SIG-M5 treated with dmso at 0.1 percent for 504 hours (cell line): ENCODE results near the gene SREK1.
A peak's percentile ranks its signal among the peaks of the same experiment; 100 is the strongest.

Experiments used
- DNase-seq: peaks from one replicate; lab custom pipeline; 2025; ENCODE audit not compliant: unreplicated experiment; lab: John Stamatoyannopoulos, UW

SREK1 gene

DNA sequence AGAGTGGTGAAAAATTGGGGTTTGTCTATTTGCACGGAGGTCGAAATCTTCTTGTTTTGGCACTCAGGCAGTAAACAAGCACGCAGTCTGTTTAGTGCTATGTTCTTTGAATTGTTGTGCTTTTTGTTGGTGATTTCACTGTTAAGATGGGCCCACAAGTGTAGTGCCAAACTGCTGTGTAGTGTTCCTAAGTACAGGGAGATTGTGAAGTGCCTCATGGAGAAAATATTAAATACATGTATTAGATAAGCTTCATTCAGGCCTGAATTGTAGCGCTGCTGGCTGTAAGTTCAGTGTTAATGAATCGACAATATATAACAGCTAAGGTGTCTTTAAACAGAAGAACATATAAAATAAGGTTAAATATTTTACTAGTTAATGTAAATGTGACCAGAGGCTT, 17.3 kb downstream of the SREK1 start:
- no peak for DNase-seq

DNA sequence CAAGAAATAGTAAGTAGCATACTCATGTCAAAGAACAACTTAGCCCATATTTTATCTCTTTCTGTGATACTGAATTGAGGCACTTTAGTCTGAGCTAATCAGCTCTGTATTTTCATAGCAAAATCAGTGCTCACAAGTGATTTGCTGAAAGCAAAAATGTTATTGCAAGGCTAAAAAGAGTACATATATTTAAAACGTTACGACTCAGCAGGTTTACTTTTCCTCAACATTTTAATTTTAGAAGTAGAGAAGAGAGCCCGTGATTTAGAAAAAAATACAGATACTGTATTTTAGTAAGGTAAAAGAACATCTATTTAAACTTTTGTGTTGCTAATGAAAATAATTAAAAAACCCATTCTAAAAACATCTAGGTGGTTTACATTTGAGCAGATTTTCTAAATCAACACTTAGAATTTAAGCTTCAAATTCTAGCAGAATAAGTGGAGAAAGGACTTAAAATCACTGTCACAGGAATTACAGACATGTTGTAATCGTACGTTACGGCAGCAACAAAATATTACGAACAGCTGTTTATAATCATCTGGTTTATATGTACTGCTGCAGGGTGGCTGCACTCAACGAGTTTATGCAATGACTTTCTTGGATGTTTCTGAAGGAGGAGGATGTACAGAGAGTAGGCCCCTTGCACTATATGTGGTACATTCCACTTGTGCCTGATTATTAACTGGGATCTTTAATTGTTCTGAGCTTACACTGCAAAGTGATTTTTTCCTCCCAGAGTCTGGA, 20.1 kb downstream of the SREK1 start:
- no peak for DNase-seq

- no peak for DNase-seq
Observed at GRCh38 chr5:66168226-66168625, 24.1 kb downstream of the SREK1 start.

GRCh38 chr5:66169534-66169933, 25.4 kb downstream of the SREK1 start:
- DNase-seq = no peak

DNA sequence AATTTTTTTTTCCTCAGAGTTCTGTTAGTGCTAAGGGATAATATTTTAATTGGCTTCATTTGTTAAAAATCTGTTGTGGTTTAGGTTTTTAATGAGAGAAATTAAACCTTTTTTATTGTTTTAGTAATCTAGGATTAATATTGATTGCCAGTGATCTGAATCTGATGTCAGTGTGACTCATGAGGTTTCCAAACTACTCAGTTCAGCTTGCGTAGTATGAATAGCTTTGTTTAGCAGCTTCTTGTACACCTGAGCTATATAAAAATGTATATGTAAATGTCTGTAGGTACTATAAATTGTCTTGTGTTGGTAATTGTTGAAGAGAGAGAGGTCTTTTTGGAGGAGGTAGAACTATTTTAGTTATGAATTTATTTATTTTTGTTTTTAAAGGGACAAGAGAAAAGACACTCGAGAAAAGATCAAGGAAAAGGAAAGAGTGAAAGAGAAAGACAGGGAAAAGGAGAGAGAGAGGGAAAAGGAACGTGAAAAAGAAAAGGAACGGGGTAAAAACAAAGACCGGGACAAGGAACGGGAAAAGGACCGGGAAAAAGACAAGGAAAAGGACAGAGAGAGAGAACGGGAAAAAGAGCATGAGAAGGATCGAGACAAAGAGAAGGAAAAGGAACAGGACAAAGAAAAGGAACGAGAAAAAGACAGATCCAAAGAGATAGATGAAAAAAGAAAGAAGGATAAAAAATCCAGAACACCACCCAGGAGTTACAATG, 26.3 kb downstream of the SREK1 start:
- no peak for DNase-seq

DNA sequence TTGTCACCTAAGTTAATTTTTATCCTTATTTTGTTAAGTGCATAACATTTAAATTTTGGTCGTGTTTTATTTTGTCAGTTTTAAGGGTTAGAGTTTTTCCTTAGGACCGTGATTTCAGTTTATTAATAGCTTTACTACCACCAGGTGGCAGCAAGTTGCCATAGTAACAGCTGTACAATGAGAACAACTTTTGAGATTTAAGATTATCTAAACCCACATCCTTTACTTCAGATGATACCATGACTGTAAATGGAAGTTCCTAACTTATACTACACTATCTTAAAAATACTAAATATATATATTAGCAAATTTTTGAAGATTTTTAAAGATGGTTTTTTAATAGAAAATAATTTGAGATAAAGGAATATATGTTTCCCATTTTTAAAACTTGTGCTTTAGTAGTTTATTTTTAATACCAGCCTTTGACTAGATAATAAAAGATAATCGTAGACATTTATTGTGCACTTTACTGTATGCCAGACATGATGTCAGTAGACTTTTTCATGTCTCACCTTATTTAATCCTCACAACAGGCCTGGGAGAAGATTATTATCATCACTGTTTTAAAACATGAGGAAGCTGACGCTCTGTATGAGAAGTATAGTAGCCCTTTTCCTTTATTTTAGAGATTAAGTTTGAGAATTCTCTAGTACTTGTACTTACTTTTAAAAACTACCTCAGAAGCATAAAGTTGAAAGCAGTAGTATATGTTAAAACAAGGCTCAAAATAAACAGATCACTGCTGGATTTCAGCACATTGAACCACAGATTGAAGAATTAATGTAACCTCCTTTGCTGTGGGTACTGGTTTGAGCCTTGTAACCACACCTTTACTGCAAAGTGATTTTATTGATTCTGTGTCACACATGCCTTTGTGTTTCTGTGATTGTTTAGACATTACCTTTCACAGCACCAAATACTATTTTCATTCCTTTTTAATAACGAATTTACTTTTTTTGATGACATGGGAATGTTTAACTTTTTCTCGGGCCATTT, 27.5 kb downstream of the SREK1 start:
- DNase-seq = peak; percentile 53

- peak; percentile 49 for DNase-seq
Observed at GRCh38 chr5:66174338-66174737, 30.2 kb downstream of the SREK1 start.

DNA sequence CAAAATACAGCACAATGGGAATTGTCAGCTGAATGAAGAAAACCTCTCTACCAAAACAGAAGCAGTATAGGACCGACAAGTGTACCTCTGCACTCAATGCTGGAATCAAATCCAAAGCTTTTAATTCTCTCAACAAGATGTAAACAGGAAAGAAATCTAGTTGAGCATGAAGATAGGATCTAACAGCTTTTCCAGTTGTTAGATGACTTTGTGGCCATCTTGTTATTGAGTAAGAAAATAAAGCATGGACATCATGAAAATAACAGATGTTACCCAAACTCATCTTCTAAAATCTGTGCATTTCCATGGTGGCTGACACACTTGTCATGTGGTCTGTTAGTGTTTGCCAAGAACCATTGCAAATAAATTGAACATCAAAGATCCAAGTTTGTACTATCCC, 34.7 kb downstream of the SREK1 start:
- DNase-seq = no peak

GRCh38 chr5:66179297-66180051, 35.4 kb downstream of the SREK1 start:
- DNase-seq = no peak

DNA sequence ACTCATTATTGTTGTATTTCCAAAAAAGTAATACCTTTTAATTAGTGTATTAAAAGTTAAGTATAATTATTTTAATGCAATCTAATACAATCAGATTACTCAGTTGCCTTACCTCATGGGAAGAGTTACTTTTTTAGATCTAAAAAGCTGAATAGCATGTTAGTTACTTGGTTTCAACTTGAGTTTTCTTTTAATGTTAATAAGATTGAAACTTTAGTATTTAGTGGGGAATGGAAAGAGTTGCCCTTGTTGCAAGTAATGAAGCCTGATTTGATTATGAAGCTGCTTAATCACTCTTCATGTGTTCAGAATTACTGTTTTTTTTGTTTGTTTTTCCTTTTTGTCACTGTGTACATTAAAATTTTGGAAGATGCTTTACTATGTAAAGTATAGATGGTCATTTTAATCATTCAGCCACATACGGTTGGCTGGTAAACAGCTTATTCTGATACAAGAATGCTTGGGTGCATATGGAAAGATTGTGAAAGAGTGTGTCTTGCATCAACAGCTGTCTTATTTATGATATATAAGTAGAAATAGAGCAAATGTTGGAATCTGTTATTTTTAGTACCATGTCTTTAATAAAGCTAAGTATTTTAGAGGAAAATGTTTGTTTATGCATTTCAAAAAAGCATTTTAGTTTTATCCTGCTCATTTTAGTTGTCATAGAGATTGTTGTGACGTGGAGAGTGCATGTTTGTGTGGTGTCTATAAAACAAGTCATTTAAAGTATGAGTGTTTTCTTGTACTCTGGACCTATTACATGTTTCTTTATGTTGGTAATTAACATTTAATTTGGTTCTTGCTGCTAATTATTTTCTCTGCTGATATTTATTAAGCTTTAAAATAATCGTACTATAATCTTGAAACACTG, 36.4 kb downstream of the SREK1 start:
- no peak for DNase-seq

- no peak for DNase-seq
Observed at GRCh38 chr5:66186108-66186507, 42.0 kb downstream of the SREK1 start.

DNA sequence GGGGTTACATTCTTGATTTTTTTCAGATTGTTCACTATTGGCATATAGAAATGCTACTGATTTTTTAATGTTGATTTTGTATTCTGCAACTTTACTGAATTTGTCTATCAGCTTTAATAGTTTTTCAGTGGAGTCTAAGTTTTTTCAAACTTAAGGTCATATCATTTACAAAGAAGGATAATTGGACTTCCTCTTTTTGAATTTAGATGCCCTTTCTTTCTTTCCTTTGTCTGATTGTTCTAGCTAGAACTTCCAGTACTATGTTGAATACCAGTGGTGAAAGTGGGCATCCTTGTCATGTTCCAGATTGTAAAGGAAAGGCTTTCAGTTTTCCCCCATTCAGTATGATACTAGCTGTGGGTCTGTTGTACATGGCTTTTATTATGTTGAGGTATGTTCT, 49.3 kb downstream of the SREK1 start:
- DNase-seq = no peak

DNA sequence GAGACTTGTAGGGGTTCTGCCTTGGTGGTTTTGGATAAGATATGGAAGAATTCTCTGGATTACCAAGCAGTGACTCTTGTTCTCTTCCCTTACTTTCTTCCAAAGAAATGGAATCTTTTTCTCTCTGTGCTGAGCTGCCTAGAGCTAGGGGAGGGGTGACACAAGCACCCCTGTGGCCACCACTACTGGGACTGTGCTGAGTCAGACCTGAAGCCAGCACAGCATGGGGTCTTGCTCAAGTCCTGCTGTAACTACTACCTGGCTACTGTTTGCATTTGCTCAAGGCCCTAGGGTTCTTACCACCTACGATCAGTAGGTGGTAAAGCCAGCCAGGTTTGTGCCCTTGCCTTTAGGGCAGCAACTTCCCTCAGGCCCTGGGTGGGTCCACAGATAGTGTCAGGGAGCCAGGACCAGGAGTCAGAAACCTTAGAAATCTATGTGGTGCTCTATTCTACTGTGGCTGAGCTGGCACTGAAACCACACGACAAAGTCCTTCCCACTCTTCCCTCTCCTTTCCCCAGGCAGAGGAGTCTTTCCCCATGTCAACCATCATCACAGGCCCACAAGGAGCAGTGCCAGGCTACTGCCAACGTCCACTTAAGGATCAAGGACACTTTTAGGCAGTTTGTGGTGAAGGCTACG, 53.8 kb downstream of the SREK1 start:
- DNase-seq = no peak

DNA sequence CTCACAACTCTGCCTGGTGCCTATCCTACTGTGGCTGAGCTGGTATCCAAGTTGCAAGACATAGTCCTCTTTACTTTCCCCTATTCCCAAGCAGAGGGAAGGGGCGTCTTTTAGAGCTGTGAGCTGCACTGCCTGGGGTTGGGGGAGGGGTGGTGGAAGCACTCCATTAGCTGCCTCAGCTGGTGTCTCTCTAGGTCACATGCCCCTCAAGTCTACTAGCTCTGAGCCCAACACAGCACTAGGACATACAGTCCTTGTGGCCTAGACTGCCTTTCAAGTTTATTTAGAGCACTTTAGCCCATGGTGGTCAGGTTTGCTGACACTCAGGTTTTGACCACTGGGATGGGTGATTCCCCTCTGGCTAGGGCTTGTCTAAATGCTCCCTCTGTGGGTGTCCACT, 54.7 kb downstream of the SREK1 start:
- DNase-seq = no peak

GRCh38 chr5:66203531-66203930, 59.4 kb downstream of the SREK1 start:
- DNase-seq = no peak

- DNase-seq = no peak
Observed at GRCh38 chr5:66206465-66206864, 62.4 kb downstream of the SREK1 start.

GRCh38 chr5:66207800-66208561, 63.9 kb downstream of the SREK1 start:
- no peak for DNase-seq

DNA sequence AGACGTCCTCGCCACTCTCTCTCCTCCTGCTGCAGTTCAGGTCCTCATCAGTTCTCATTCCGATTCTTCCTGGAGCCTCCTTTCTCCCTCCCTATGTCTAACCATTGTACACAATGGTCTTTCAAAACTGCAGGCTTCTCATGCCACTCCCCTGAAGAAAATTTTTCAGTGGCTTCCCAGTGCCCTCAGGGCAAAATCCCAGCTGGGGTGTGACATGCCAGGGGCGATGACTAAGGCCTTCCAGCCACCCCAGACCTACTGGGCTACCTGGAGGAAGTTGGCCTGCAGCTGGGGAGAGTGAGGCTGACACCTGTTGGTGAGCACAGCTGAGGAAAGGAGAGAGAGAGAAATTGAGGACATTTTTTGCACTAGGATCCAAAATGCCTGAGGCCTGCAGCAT, 65.2 kb downstream of the SREK1 start:
- DNase-seq = peak; percentile 53

DNA sequence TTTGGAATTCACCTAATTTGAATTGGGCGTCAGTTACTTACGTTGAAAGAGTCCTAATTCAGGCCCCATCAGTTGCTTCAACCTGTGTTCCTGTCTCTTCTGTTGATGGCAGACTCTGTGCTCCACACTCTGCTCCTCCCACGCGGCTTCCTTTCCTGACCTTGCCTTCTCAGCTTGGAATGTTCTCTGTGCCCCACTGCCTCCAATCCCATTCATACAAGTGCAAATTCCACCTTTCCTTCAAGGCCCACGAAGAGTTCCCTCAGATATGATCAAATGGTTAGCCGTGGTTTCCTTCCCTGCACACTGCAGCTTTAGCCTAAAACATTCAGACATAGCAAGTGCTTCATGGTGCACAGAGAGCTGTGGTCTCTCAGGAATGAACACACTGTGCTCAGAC, 65.7 kb downstream of the SREK1 start:
- DNase-seq = no peak
